HG02885 (cell line): ENCODE data around the gene KIAA2012.

ENCODE experiments used
- ATAC-seq: cut with Tn5 transposase; IDR thresholded peaks from one replicate; pipeline ENCODE4 v1.9.1; 2021; ENCODE audit warnings: mild to moderate bottlenecking; ENCODE audit not compliant: unreplicated experiment, poor library complexity

The KIAA2012 gene

DNA sequence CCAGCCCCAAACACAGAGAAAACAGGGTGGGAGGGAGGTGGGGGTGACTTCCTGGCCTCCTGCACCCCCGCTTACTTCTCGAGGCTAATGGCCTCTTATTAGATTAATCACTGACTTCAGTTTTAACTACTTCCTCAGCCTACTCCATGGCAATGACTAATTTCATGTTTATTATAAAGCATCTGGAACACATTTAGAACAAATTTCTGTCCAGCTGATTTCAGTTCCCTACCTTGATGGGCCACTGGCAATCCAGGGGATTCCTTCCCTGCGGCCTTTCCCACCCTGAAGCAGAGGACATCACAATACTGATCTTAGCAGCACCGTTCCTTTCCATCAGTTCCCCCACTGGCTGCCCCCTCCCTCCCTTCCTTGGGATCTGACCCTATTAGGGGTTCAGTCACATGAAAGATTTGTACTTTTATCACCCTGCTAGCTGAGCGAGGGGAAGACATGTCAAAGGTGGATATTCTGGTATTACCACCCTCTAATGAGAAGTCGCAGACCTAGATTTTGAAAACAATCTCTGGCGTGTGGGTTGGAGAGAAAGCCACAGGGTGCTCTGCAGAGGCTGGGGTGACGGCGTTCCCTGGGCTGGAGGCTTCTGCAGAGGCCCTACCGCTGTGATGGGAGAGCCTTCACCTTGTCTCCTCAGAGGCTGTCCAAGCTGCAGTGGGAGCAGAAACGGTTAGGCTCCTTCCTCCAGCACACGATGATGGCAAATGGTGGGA, 67.6 kb downstream of the KIAA2012 start:
- no peak for ATAC-seq

- ATAC-seq: no peak
Measured at GRCh38 chr2:202141329-202141947, 68.4 kb downstream of the KIAA2012 start.

DNA sequence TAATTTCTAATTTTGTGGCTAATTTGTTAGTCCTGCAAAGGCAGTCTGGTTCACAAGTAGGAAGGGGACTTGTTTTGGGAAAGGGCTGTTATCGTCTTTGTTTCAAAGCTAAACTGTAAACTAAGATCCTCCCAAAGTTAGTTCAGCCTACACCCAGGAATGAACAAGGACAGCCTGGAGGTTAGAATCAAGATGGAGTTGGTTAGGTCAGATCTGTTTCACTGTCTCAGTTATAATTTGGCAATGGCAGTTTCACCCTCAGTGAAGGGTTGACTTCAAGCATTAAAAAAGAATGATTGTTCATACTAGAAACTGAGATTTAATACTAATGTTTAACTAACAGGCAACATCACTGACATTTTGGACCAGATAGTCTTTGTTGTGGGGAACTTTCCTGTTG, 69.5 kb downstream of the KIAA2012 start:
- no peak for ATAC-seq

DNA sequence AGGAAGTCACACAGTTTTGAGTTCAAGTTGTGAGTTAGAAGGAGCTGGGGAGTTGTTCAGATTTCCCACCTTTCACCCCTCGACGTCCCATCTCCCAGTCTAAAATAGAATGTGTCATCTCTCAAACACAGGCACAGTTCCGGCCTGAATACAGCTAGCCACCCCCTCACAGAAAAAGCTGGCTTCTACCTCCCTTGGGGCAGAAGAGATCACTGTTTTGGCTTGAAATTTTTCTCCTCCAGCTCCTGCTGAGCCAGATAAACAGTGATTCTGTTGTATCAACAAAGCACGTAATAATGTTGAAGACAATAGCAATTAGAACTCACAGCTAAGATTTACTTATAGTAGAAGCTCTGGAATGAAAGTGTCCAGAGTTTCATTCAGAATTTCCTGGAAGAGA, 74.7 kb downstream of the KIAA2012 start:
- no peak for ATAC-seq

- no peak for ATAC-seq
Measured at GRCh38 chr2:202148515-202149154, 75.6 kb downstream of the KIAA2012 start.

DNA sequence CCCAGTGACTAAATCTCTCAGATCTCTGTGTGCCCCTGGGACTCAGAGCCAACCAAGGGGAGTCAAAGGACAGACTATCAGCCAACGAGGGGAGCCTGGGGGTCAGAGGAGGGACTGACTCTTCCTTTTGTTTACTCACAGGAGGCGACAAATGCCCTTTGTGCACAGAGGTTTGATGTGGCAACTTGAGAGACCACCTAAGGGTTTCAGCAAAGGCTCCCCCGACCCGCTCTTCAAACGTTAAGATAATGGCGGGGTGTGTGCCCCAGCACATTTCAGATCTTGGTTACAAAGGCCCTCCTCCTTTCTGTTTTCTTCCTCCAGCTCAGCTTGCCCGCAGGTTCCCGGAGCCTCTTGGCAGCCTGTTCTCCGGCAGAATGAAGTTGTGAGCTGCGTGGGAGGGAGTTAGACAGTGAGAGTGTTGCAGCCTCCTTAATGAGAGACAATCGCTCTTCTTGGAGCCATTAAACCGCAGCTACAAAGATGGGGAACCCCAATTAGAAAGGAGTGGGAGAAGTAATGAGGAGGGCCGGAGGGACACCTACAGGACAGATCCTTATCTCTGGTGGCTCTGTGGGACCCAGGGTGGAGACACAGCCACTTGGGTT, 76.2 kb downstream of the KIAA2012 start:
- ATAC-seq: no peak

DNA sequence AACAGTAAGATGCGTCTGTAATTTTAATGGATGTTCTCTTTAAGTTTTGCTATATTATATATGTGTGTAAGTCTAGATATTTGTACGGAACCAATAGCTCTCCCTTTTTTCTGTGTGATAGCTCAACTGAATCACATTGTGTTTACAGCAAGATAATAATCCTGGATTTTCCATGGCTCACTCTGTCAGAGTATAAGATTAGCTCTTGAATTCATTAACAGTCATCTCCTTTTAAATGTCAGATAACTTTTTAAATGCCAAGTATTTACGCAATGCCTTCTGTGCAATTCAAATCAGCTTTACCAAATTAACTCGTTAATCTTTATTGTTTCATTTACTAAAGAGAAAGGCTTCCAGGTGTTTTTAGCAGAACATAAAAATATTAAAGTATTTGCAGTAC, 76.9 kb downstream of the KIAA2012 start:
- no peak for ATAC-seq

- ATAC-seq: no peak
Measured at GRCh38 chr2:202152104-202152715, 79.2 kb downstream of the KIAA2012 start.

DNA sequence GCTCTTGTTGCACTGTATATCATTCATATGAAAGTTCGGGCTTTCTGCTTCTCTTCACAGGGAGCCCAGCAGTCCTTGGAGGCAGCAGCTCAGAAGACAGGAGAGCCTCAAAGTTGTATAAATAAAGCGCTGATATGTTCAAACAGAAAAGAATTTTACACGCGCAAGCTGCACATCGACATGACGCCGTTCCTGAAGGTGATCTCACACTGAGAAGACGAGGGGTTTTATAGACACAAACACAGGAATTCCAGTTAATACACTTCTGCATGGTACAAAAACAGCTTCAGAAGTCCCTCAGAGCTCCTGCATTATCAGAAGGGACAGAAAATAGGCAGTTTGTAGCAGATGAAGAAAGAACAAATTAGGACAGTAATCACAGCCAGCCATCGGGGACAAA, 81.6 kb downstream of the KIAA2012 start:
- no peak for ATAC-seq

GRCh38 chr2:202157211-202157990, 84.3 kb downstream of the KIAA2012 start:
- no peak for ATAC-seq

DNA sequence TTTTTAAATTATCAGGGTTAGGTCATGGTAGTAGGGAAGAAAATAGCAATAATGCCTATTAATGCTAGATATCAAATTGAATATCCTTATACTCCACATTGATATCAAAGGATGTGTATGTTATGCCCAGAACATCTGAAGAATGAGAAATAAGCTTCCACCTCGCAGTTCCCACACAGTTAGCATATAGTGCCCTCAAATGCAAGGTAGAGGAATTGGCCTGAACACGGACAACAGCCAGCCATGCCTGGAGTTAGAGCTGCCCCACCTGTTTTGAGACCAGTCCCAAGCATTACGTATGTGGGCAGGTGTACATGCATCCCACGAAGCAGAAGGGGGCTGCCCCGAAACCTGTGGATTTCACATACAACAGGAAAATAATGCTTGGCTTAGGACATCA, 85.7 kb downstream of the KIAA2012 start:
- ATAC-seq: no peak

- ATAC-seq: no peak
Measured at GRCh38 chr2:202161151-202161835, 88.2 kb downstream of the KIAA2012 start.

GRCh38 chr2:202164411-202164810, 91.4 kb downstream of the KIAA2012 start:
- ATAC-seq: no peak

- no peak for ATAC-seq
Measured at GRCh38 chr2:202165208-202165607, 92.2 kb downstream of the KIAA2012 start.

DNA sequence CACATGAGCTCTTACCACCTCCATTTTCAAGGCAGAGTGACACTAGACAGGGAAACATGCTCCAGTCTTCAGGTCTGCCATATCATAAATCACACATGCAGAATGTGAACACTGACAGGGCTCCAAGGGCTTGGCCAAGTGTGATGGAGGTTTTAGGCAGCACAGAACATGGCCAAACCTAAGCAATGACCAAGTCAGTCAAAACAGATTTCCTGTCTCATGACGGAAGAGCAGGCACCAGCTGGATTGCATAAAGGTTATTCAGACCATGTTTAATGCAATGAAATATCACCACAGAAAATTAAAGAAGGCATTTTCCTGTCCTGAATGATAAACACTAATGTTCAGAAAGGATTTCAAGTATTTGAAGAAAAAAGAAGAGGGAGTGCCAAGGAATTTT, 92.9 kb downstream of the KIAA2012 start:
- ATAC-seq: no peak

DNA sequence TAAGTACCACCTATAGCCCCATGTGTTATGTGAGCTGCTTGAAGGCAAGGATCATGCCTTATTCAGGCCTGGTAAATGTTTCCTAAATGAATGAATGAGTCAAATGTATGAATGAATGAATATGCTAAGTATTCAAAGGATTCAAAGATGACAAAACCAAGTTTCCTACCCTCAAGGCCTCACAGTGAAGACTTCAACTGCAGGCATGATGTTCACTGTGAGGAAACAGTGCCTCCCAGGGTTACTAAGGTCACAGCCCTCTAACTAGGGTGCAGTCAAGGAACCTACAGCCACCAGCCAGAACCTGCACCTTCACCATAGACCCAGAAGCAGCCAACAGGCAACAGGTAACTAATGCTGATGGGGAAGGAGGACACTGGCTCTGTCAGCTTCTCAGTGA, 96.1 kb downstream of the KIAA2012 start:
- no peak for ATAC-seq

- no peak for ATAC-seq
Measured at GRCh38 chr2:202169832-202170424, 96.9 kb downstream of the KIAA2012 start.

DNA sequence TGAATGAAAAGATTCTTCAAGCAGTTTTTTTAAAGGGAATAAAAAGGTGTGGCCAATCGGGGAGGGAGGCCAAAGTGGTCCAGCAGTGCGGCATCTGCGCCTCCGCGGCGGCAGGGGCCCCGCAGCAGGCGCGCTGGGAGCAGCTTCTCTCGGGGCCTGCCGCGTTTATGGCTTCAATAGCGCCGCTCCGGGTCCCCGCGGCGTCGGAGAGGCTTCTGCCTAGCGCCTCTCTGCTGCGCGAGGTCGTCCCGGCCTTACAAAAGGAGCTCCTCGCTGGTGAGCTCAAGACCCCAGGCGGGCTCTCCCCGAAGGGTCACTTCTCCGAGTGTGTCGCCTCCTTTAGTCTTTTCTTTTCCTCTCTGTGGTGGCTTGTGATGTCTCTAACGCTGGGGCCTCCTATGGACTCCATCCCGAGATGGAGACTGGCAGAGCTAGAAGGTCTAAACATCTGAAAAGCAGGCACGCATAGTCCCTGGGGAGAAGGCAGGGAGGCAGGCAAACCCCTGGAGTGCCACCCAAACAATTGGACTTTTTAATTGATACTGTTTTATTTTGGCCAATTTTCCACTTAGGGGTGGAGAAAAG, 98.3 kb downstream of the KIAA2012 start:
- no peak for ATAC-seq
